ENCODE data around the gene HPCAL1.

DNA sequence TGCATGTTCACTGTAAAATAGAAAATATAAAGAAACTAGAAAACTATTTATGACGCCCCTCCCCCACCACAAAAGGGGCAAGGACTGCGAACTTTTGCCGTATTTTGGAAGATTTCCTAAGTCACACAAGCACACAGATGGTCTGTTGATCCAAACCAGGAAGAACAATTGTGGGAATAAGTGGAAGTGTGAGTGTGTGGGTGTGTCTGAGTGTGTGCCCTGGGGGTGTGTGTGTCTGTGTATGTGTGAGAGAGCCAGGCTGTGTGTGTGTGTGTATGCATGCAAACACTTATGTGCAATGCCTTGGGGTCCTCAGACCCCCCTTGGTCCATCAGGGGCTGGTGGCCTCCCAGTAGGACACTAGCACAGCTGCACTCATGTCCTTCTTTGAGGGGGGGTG lies 43.1 kb downstream of the HPCAL1 start:
- TF ChIP-seq MYC (IDR thresholded peaks at IDR 0.05; ENCODE audit: low read depth, low read length) (no peak), POLR2A (IDR thresholded peaks at IDR 0.05; ENCODE audit: low read depth, low read length) (no peak)

Measured in endothelial cell of umbilical vein (primary cell).